ENCODE data around the gene CHMP4A. TPM values are rescaled to one million over a fixed set of nuclear protein-coding genes. Genes with fewer than 3 reads are reported as not detected.

CHMP4A gene
- total and polyA plus RNA-seq, 9 of the 15 experiments (the other 6 are each of a cell fraction or from before 2014, with no cell fraction given): 28.8 to 104 (median 52.7) TPM

GRCh38 chr14:24261969-24262327 lies 48.7 kb upstream of the CHMP4A start:
- intact Hi-C loops (cut with micrococcal nuclease): no loop called here
- ChIA-PET CTCF (ENCODE audit: low intra/inter-chr PET ratio) (no interaction called here), POLR2A (interaction anchor here (1.0 to 1.6 kb wide), 3 partner anchors 8 to 175 kb away, joined by 3 to 4 read pairs (median 4); no protein-coding TSS in a partner anchor)
- ATAC-seq (no peak), FAIRE-seq (no peak), DNase-seq (ENCODE audit: extremely low read depth in 1 of 4, low spot score in 3 of 4) (no peak)
- Histone ChIP-seq H4K20me1 (replicated peaks; ENCODE audit: control insufficient read depth, insufficient read depth, low read length) (no peaks in the 10 kb centered on the region), H3K9ac (ENCODE audit: insufficient read depth in 1 of 2, low read depth in 2 of 2, low read length in 2 of 2) (peak overlapping the region in 1 of 2 experiments; percentile 9; a peak in 1 of 4 replicates), H3K79me2 (ENCODE audit: control insufficient read depth, insufficient read depth, low read length) (no peaks in the 10 kb centered on the region), H3K4me2 (ENCODE audit: insufficient read depth, low read length) (no peak overlapping the region), H3K4me1 (replicated peaks in 1 of 2; ENCODE audit: control insufficient read depth in 2 of 2, insufficient read depth in 2 of 2, low read length in 2 of 2) (peaks cover 6 to 51% of the 10 kb centered on the region in 2 experiments; a peak in 4 of 5 replicates), H3K4me3 (no peak overlapping the region), H3K9me1 (ENCODE audit: control insufficient read depth, insufficient read depth, low read length) (no peaks in the 10 kb centered on the region), H3K27ac (ENCODE audit: extremely low read depth, low read depth, low read length) (no peak overlapping the region), H2AFZ (ENCODE audit: low read depth, low read length) (no peak overlapping the region), H3K27me3 (ENCODE audit: control insufficient read depth in 2 of 2, insufficient read depth in 2 of 2, low read length in 2 of 2) (no peaks in the 10 kb centered on the region), H3K9me3 (replicated peaks; ENCODE audit: control insufficient read depth, insufficient read depth, low read depth, low read length) (no peaks in the 10 kb centered on the region), H3K36me3 (ENCODE audit: control insufficient read depth, insufficient read depth, low read length) (no peaks in the 10 kb centered on the region)
- WGBS (ENCODE audit: insufficient coverage, low coverage, missing lambda C conversion rate): 72% methylated on average over 11 of the region's 19 CpGs
- TF ChIP-seq SMARCA4 (IDR thresholded peaks at IDR 0.05): no peak
- TF ChIP-seq TAL1 (IDR thresholded peaks at IDR 0.05): no peak
- TF ChIP-seq ZC3H11A (IDR thresholded peaks at IDR 0.05; ENCODE audit: low read depth, low read length): no peak
- TF ChIP-seq ZEB2 (IDR thresholded peaks at IDR 0.05): no peak
- TF ChIP-seq PPARD (CRISPR knock-in tag; IDR thresholded peaks at IDR 0.05): no peak
- TF ChIP-seq GTF2A2 (tag; IDR thresholded peaks at IDR 0.05): no peak
- no peak for TF ChIP-seq FOXA1 (IDR thresholded peaks at IDR 0.05; ENCODE audit: borderline replicate concordance)
- TF ChIP-seq MEIS2 (IDR thresholded peaks at IDR 0.05; ENCODE audit: partially characterized antibody): no peak
- no peak for TF ChIP-seq ZNF316 (IDR thresholded peaks at IDR 0.05)
- no peak for TF ChIP-seq ZNF696 (CRISPR knock-in tag; conservative IDR thresholded peaks at IDR 0.05)
- in situ Hi-C loops (cut with MboI): no loop called here
- BruUV-seq (replicated peaks): no TSS peak

All from K562 (cell line).